ENCODE data around the gene ABHD8. TPM values are rescaled to one million over a fixed set of nuclear protein-coding genes. Genes with fewer than 3 reads are reported as not detected.

The ABHD8 gene
- total RNA-seq, 1 donor from 2014 or later, result 16.9 TPM

DNA sequence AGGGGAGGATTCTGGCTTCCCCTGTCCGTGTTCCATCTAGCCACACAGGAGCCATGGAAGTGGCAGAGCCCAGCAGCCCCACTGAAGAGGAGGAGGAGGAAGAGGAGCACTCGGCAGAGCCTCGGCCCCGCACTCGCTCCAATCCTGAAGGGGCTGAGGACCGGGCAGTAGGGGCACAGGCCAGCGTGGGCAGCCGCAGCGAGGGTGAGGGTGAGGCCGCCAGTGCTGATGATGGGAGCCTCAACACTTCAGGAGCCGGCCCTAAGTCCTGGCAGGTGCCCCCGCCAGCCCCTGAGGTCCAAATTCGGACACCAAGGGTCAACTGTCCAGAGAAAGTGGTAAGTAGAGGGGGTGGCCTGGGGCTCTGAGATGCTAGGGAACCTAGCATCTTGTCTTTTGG lies 34.5 kb downstream of the ABHD8 start:
- Mint-ChIP-seq H3K4me1 (ENCODE audit: low read depth) (peaks cover 6% of the 10 kb centered on the region), H3K4me3 (ENCODE audit: low read depth) (peak overlapping the region; percentile 93), H3K9me3 (ENCODE audit: low read depth) (peaks cover 4% of the 10 kb centered on the region), H3K27me3 (no peaks in the 10 kb centered on the region), H3K36me3 (ENCODE audit: insufficient read depth) (peaks cover 6% of the 10 kb centered on the region), H3K27ac (no peak overlapping the region)
- TF ChIP-seq, protein P1, sequence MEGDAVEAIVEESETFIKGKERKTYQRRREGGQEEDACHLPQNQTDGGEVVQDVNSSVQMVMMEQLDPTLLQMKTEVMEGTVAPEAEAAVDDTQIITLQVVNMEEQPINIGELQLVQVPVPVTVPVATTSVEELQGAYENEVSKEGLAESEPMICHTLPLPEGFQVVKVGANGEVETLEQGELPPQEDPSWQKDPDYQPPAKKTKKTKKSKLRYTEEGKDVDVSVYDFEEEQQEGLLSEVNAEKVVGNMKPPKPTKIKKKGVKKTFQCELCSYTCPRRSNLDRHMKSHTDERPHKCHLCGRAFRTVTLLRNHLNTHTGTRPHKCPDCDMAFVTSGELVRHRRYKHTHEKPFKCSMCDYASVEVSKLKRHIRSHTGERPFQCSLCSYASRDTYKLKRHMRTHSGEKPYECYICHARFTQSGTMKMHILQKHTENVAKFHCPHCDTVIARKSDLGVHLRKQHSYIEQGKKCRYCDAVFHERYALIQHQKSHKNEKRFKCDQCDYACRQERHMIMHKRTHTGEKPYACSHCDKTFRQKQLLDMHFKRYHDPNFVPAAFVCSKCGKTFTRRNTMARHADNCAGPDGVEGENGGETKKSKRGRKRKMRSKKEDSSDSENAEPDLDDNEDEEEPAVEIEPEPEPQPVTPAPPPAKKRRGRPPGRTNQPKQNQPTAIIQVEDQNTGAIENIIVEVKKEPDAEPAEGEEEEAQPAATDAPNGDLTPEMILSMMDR (IDR thresholded peaks at IDR 0.05; ENCODE audit: unreplicated experiment), result no peak
- DNase-seq (ENCODE audit: low spot score, unreplicated experiment), result no peak

DNA sequence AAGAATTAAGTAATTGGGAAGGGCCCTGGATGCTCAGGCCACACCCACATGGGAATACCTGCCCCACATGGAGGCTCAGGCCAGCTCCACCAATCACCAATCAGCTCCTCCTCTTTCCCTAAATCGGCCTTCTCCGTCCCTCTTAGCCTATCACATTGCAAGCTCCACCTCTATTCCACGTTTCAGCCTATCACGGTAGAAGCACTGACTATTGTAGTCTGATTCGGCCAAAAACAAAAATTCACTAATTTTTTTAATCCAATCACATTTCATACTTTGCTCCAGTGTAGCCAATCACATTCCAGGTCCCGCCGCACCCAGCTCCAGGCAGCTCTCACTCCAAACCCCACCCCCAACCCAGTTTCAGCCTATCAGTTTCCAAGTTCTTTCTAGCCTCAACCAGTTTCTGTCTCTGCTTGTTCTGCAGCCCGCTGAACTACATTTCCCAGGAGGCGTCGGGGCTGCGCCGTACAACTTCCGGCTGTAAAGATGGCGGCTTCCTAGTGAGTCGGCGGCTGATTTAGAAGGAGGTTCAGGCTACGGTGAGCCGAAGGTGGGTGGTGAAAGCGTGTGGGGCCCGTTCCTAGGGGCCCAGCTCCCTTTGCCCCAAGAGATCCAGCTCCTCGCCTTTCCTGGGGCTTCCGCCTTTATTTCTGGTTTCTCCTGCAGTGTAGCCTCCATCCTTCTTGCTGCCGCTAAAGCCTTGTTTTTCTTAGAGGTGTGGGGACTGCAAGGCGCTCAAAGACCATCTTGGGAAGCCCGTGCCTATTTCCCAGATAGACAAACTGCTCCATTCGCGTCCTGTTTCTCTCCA lies 36.0 kb downstream of the ABHD8 start, which contains the start of gene BABAM1:
Gene BABAM1, plus strand, starts transcription at position 469 of the 814 bp plus-strand sequence. CDS start 1,364 bp downstream, outside the sequence.
- H3K4me3 Mint-ChIP-seq (ENCODE audit: low read depth), result peak within 1 kb of the TSS; percentile 93
- H3K4me1 Mint-ChIP-seq (ENCODE audit: low read depth), result peaks cover 6% of the 10 kb centered on the region
- peaks cover 6% of the 10 kb centered on the region for H3K36me3 Mint-ChIP-seq (ENCODE audit: insufficient read depth)
- TF ChIP-seq, protein P1 (IDR thresholded peaks at IDR 0.05; ENCODE audit: unreplicated experiment), result no peak
- peak; percentile 87 for DNase-seq (ENCODE audit: low spot score, unreplicated experiment)
- peak within 1 kb of the TSS; percentile 91 for H3K27ac Mint-ChIP-seq
- no peaks in the 10 kb centered on the region for H3K27me3 Mint-ChIP-seq
- H3K9me3 Mint-ChIP-seq (ENCODE audit: low read depth), result peaks cover 4% of the 10 kb centered on the region

DNA sequence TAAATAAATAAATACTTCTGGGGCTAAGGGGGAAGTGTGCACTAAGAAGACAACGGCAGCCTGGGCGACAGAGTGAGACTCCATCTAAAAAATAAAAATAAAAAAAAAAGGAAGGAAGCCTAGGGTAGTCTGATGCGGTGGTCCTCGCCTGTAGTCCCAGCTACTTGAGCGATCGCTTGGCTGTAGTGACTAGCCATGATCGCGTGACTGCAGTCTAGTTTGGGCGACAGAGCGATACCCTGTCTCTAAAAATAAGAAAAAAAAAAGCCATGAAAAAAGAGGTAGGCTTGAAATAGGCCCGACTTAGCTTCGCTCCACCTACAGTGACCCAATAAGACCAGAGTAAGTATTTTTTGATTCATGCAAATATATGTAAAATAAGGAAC lies 36.6 kb downstream of the ABHD8 start:
- Mint-ChIP-seq H3K27me3 (no peaks in the 10 kb centered on the region), H3K27ac (peak overlapping the region; percentile 91), H3K4me1 (ENCODE audit: low read depth) (peaks cover 6% of the 10 kb centered on the region), H3K9me3 (ENCODE audit: low read depth) (peaks cover 4% of the 10 kb centered on the region), H3K36me3 (ENCODE audit: insufficient read depth) (peaks cover 6% of the 10 kb centered on the region), H3K4me3 (ENCODE audit: low read depth) (peak overlapping the region; percentile 93)
- no peak for DNase-seq (ENCODE audit: low spot score, unreplicated experiment)
- TF ChIP-seq, protein P1 (IDR thresholded peaks at IDR 0.05; ENCODE audit: unreplicated experiment), result no peak

DNA sequence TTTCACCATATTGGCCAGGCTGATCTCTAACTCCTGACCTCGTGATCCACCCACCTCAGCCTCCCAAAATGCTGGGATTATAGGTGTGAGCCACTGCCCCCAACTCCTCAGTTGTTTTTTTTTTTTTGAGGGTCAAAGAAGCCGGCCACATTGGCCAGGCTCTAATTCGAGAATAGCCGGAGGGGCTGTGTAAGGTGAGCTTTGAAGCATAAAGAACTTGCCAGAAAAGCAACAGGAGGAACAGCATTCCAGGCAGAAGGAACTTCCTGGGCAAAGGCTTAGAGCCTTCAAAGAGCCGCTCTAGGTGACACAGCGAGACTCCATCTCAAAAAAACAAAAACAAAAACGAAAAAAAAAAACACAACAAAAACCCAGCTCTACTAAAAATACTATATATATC lies 37.2 kb downstream of the ABHD8 start:
- TF ChIP-seq, protein P1 (IDR thresholded peaks at IDR 0.05; ENCODE audit: unreplicated experiment), result no peak
- H3K4me1 Mint-ChIP-seq (ENCODE audit: low read depth), result peaks cover 6% of the 10 kb centered on the region
- H3K27me3 Mint-ChIP-seq, result no peaks in the 10 kb centered on the region

DNA sequence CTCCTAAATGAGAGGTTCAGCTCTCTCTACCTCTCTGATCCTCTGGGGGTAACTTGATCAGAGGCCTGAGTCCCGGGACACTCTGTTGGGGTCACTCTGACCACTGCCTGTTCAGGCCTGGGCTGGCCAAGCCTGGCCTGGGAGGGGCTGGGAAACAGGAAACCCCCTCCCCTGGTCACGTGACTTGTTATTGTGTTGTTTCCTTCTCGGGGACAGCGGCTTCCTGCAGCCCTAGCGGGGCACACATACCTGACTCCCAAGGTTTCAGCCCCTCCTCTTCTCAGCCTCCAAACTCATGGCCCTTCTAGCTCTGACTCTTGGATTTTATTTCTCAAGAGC lies 38.6 kb downstream of the ABHD8 start, which contains the start of gene USHBP1:
Gene USHBP1, minus strand, starts transcription at position 105 of the 339 bp plus-strand sequence. CDS start 446 bp downstream, outside the sequence.
- H3K27ac Mint-ChIP-seq, result no peak within 1 kb of the TSS
- H3K9me3 Mint-ChIP-seq (ENCODE audit: low read depth), result peaks cover 4% of the 10 kb centered on the region
- DNase-seq (ENCODE audit: low spot score, unreplicated experiment), result no peak

More for the DNA sequence above, 37.2 kb downstream of the ABHD8 start:
- Mint-ChIP-seq H3K4me3 (ENCODE audit: low read depth) (no peak overlapping the region), H3K27ac (no peak overlapping the region), H3K36me3 (ENCODE audit: insufficient read depth) (peaks cover 2% of the 10 kb centered on the region), H3K9me3 (ENCODE audit: low read depth) (peaks cover 4% of the 10 kb centered on the region)
- DNase-seq (ENCODE audit: low spot score, unreplicated experiment), result no peak

More for the DNA sequence above, 38.6 kb downstream of the ABHD8 start, which contains the start of gene USHBP1:
- TF ChIP-seq, protein P1 (IDR thresholded peaks at IDR 0.05; ENCODE audit: unreplicated experiment), result no peak
- H3K27me3 Mint-ChIP-seq, result peaks cover 3% of the 10 kb centered on the region
- no peak within 1 kb of the TSS for H3K4me3 Mint-ChIP-seq (ENCODE audit: low read depth)
- H3K4me1 Mint-ChIP-seq (ENCODE audit: low read depth), result peaks cover 6% of the 10 kb centered on the region
- no peaks in the 10 kb centered on the region for H3K36me3 Mint-ChIP-seq (ENCODE audit: insufficient read depth)

Measured in progenitor cell of endocrine pancreas (in vitro differentiated cells).